MM.1S (cell line): ENCODE results near the gene EIF5AL1.

ENCODE experiments used
- EZH2phosphoT487 ChIP-seq: fragments of 300-600 bp; sonication (generic); IDR thresholded peaks from 2 replicates; pipeline ENCODE4 v1.6.1; 2018; ENCODE audit warnings: antibody characterized with exemption, low read length
- TF ChIP-seq, protein P1 (sequence below): fragments of 300-600 bp; sonication (generic); IDR thresholded peaks from 2 replicates; pipeline ENCODE4 v1.5.1; 2016; ENCODE audit warnings: antibody characterized with exemption, low read length, mixed read lengths

DNA sequence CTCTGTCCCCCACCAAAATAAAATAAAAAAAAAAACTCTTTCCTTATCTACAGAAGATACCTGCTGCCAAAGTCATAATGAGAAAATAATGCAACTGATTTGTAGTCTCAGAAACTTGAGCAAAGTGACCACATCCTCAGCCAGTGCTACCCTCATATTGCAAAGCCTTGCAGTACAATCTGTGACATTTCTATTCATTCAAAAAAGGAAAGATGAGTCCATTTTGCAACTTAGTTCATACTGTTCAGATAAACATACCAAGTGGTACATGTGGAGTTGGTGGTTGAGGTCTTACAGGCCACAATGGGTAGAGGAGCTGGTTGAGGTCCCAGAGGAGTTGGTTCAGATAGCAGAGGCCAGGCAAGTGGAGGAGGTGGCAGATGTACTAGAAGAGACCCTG is 6.5 kb upstream of the EIF5AL1 start:
- TF ChIP-seq, protein P1, sequence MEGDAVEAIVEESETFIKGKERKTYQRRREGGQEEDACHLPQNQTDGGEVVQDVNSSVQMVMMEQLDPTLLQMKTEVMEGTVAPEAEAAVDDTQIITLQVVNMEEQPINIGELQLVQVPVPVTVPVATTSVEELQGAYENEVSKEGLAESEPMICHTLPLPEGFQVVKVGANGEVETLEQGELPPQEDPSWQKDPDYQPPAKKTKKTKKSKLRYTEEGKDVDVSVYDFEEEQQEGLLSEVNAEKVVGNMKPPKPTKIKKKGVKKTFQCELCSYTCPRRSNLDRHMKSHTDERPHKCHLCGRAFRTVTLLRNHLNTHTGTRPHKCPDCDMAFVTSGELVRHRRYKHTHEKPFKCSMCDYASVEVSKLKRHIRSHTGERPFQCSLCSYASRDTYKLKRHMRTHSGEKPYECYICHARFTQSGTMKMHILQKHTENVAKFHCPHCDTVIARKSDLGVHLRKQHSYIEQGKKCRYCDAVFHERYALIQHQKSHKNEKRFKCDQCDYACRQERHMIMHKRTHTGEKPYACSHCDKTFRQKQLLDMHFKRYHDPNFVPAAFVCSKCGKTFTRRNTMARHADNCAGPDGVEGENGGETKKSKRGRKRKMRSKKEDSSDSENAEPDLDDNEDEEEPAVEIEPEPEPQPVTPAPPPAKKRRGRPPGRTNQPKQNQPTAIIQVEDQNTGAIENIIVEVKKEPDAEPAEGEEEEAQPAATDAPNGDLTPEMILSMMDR = no peak
- TF ChIP-seq EZH2phosphoT487 = no peak
